ENCODE results near the gene CDC25C.
"Not testable (repeated sequence)": the region's sequence is repeated elsewhere in the genome, so short reads cannot be mapped to it uniquely, and the experiment has no call there.

CDC25C gene

GRCh38 chr5:138275379-138275782 is 56.2 kb downstream of the CDC25C start:
- no peak for DNase-seq

GRCh38 chr5:138274189-138274853 is 57.3 kb downstream of the CDC25C start, which contains the start of gene GFRA3:
GFRA3 (minus strand) TSS chr5:138274621; CDS start chr5:138274424, 197 bp downstream.
- DNase-seq = no peak

- no peak for DNase-seq
Observed at GRCh38 chr5:138273834-138274188, 57.8 kb downstream of the CDC25C start.

GRCh38 chr5:138272681-138273080 is 58.9 kb downstream of the CDC25C start:
- no peak for DNase-seq

GRCh38 chr5:138271281-138271680 is 60.3 kb downstream of the CDC25C start:
- DNase-seq = no peak

GRCh38 chr5:138264183-138264582 is 67.4 kb downstream of the CDC25C start:
- DNase-seq = no peak

GRCh38 chr5:138263581-138263980 is 68.0 kb downstream of the CDC25C start:
- DNase-seq = no peak

GRCh38 chr5:138258704-138259292 is 72.8 kb downstream of the CDC25C start:
- no peak for DNase-seq

- no peak for DNase-seq
Observed at GRCh38 chr5:138257583-138257982, 74.0 kb downstream of the CDC25C start.

GRCh38 chr5:138252944-138253343 is 78.7 kb downstream of the CDC25C start:
- DNase-seq = no peak

- DNase-seq = not testable (repeated sequence)
Observed at GRCh38 chr5:138247800-138248199, 83.8 kb downstream of the CDC25C start.

GRCh38 chr5:138246822-138247221 is 84.8 kb downstream of the CDC25C start:
- no peak for DNase-seq

- DNase-seq = no peak
Observed at GRCh38 chr5:138246334-138246733, 85.3 kb downstream of the CDC25C start.

GRCh38 chr5:138245717-138246116 is 85.9 kb downstream of the CDC25C start:
- DNase-seq = no peak

- no peak for DNase-seq
Observed at GRCh38 chr5:138243794-138244193, 87.8 kb downstream of the CDC25C start.

GRCh38 chr5:138241688-138242571 is 89.7 kb downstream of the CDC25C start:
- no peak for DNase-seq

- no peak for DNase-seq
Observed at GRCh38 chr5:138240650-138241385, 90.8 kb downstream of the CDC25C start.

GRCh38 chr5:138238034-138238433 is 93.6 kb downstream of the CDC25C start:
- DNase-seq = no peak
